ENCODE data around the gene TRRAP.

Gene TRRAP

DNA sequence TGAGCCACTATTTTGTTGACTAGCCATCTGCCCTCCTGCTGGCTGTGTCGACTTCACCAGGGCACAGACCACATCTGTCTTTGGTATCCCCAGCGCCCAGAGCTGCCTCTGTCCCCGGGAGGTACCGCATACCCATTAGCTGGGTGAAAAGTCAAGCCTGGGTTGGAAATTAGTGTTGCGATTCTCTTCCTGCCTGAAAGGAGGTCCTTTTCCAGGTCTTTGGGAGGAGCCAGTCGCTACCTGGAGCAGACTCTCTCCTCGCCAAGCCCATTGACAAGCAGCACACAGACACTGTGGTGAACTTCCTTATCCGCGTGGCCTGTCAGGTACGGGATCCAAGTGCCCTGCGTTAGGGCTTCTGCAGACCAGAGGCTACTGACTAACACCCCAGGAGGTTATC is 79.4 kb downstream of the TRRAP start:
- Mint-ChIP-seq H3K36me3 (ENCODE audit: low read depth) (peaks cover 100% of the 10 kb centered on the region), H3K4me3 (no peak overlapping the region), H3K4me1 (ENCODE audit: low read depth) (no peaks in the 10 kb centered on the region), H3K9me3 (no peaks in the 10 kb centered on the region), H3K27ac (no peak overlapping the region), H3K27me3 (no peaks in the 10 kb centered on the region)
- intact Hi-C loops (cut with micrococcal nuclease): no loop called here

GRCh38 chr7:98958968-98959367 is 80.6 kb downstream of the TRRAP start:
- Mint-ChIP-seq H3K36me3 (ENCODE audit: low read depth) (peaks cover 99% of the 10 kb centered on the region), H3K27ac (no peak overlapping the region)
- intact Hi-C loops (cut with micrococcal nuclease): no loop called here

DNA sequence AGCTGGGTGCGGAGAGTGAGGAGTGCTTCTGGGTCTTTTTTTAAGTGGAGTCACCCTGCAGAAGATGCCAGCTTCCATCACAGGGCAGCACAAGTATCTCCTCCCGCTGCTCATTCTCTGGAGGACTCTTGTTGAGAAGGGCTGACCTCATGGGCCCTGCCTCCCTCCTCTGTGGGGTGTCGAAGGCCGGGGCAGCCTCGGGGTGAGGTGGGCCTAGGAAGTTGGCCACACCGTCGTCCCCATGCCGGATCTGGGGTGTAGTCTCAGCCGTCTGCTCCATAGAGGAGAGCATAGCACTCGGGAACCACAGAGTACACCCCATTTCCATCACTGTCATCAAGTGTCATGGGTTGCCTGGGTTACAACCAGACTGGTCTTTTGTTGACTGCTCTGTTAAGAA is 85.0 kb downstream of the TRRAP start:
- H3K27ac Mint-ChIP-seq: no peak overlapping the region
- intact Hi-C loops (cut with micrococcal nuclease): no loop called here
- no peaks in the 10 kb centered on the region for H3K4me1 Mint-ChIP-seq (ENCODE audit: low read depth)
- no peaks in the 10 kb centered on the region for H3K9me3 Mint-ChIP-seq
- no peaks in the 10 kb centered on the region for H3K27me3 Mint-ChIP-seq
- no peak overlapping the region for H3K4me3 Mint-ChIP-seq
- peaks cover 99% of the 10 kb centered on the region for H3K36me3 Mint-ChIP-seq (ENCODE audit: low read depth)

More at GRCh38 chr7:98958968-98959367, 80.6 kb downstream of the TRRAP start:
- Mint-ChIP-seq H3K9me3 (no peaks in the 10 kb centered on the region), H3K4me1 (ENCODE audit: low read depth) (no peaks in the 10 kb centered on the region), H3K4me3 (no peak overlapping the region), H3K27me3 (no peaks in the 10 kb centered on the region)

DNA sequence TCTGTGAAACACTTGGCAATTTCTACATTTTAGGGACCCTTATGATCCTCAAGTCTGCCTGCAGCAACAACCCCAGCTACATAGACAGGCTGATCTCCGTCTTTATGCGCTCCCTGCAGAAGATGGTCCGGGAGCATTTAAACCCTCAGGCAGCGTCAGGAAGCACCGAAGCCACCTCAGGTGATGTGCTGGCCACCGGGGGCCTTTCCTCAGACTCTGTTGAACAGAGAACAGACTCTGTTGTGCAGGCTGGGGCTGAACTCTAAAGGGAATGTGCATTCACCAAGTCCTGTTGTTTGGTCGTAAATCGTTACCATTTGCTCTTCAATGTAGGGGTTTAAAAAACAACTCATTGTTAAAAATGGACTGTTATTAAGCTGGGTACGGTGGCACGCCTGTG is 86.3 kb downstream of the TRRAP start:
- H3K9me3 Mint-ChIP-seq: no peaks in the 10 kb centered on the region
- H3K27ac Mint-ChIP-seq: no peak overlapping the region
- no peaks in the 10 kb centered on the region for H3K27me3 Mint-ChIP-seq
- no peak overlapping the region for H3K4me3 Mint-ChIP-seq
- intact Hi-C loops (cut with micrococcal nuclease): no loop called here
- no peaks in the 10 kb centered on the region for H3K4me1 Mint-ChIP-seq (ENCODE audit: low read depth)
- H3K36me3 Mint-ChIP-seq (ENCODE audit: low read depth): peaks cover 99% of the 10 kb centered on the region

GRCh38 chr7:98968621-98969020 is 90.3 kb downstream of the TRRAP start:
- no peak overlapping the region for H3K27ac Mint-ChIP-seq
- H3K9me3 Mint-ChIP-seq: no peaks in the 10 kb centered on the region
- intact Hi-C loops (cut with micrococcal nuclease): no loop called here
- H3K27me3 Mint-ChIP-seq: no peaks in the 10 kb centered on the region
- H3K36me3 Mint-ChIP-seq (ENCODE audit: low read depth): peaks cover 99% of the 10 kb centered on the region
- no peak overlapping the region for H3K4me3 Mint-ChIP-seq
- no peaks in the 10 kb centered on the region for H3K4me1 Mint-ChIP-seq (ENCODE audit: low read depth)

DNA sequence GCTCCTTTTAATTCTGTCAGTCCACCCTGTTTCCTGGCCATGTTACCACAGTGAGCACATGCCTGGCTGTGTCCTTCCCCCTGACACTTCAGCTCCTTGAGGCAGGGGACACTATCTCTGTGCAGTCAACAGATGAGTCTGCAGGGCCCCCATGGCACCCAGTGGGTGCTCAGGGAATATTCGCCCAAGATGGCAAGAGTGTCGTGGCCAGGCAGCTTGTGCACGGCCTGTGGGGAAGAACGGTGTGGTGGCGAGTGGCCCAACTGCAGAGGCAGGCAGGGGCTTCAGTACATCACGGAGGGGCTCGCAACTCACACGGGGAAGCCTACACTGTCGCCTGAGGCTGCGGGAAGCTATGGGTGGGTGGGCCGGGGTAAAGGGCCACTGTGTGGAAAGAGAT is 91.1 kb downstream of the TRRAP start:
- Mint-ChIP-seq H3K4me1 (ENCODE audit: low read depth) (no peaks in the 10 kb centered on the region), H3K27me3 (no peaks in the 10 kb centered on the region), H3K4me3 (no peak overlapping the region), H3K36me3 (ENCODE audit: low read depth) (peaks cover 100% of the 10 kb centered on the region), H3K27ac (no peak overlapping the region), H3K9me3 (no peaks in the 10 kb centered on the region)
- intact Hi-C loops (cut with micrococcal nuclease): no loop called here

DNA sequence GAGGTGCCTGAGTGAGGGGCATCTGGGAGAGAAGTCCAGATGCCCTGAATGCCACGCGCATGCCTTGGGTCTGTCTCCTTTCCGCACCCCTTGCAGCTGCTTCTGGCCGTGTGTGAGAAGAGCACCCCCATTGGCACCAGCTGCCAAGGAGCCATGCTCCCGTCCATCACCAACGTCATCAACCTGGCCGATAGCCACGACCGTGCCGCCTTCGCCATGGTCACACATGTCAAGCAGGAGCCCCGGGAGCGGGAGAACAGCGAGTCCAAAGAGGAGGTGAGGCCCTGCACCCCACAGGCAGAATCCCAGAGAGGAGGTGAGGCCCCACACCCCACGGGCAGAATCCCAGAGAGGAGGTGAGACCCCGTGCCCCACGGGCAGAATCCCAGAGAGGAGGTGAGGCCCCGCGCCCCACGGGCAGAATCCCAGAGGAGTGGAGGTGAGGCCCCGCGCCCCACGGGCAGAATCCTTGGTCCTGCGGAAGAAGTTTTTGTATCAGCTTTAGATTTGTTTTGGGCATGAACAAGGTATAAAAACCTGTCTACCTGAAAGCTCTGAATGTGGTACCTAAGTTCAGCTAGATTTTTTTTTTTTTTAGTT is 91.8 kb downstream of the TRRAP start:
- intact Hi-C loops (cut with micrococcal nuclease): no loop called here
- Mint-ChIP-seq H3K4me3 (no peak overlapping the region), H3K36me3 (ENCODE audit: low read depth) (peaks cover 100% of the 10 kb centered on the region), H3K27ac (no peak overlapping the region), H3K9me3 (no peaks in the 10 kb centered on the region), H3K27me3 (no peaks in the 10 kb centered on the region), H3K4me1 (ENCODE audit: low read depth) (no peaks in the 10 kb centered on the region)

GRCh38 chr7:98970805-98971204 is 92.5 kb downstream of the TRRAP start:
- Mint-ChIP-seq H3K36me3 (ENCODE audit: low read depth) (peaks cover 100% of the 10 kb centered on the region), H3K27ac (no peak overlapping the region), H3K9me3 (no peaks in the 10 kb centered on the region), H3K4me3 (no peak overlapping the region), H3K4me1 (ENCODE audit: low read depth) (no peaks in the 10 kb centered on the region), H3K27me3 (no peaks in the 10 kb centered on the region)
- intact Hi-C loops (cut with micrococcal nuclease): no loop called here

DNA sequence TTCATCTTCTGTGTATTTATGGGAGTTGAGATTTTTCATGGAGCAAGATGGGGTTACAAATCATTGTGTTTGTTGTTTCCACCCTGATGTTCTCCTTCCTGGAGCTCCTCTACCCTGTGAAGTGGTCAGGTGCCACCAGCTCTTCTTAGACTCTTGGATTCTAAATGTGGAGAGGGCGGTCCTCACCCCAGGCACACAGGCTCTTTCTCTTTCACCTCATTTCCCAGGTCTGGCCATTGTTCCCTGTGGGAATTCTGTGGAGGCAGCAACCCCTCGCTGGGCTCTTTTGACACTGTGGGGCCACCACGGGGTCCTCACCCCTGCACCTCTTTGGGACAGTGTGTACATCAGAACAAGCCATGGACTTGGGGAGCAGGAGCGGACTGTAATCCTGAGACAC is 95.9 kb downstream of the TRRAP start:
- no peaks in the 10 kb centered on the region for H3K9me3 Mint-ChIP-seq
- H3K4me3 Mint-ChIP-seq: no peak overlapping the region
- no peak overlapping the region for H3K27ac Mint-ChIP-seq
- no peaks in the 10 kb centered on the region for H3K27me3 Mint-ChIP-seq
- intact Hi-C loops (cut with micrococcal nuclease): no loop called here
- peaks cover 100% of the 10 kb centered on the region for H3K36me3 Mint-ChIP-seq (ENCODE audit: low read depth)
- no peaks in the 10 kb centered on the region for H3K4me1 Mint-ChIP-seq (ENCODE audit: low read depth)

GRCh38 chr7:98974906-98975816 is 96.8 kb downstream of the TRRAP start:
- H3K27me3 Mint-ChIP-seq: no peaks in the 10 kb centered on the region
- no peaks in the 10 kb centered on the region for H3K4me1 Mint-ChIP-seq (ENCODE audit: low read depth)
- peaks cover 100% of the 10 kb centered on the region for H3K36me3 Mint-ChIP-seq (ENCODE audit: low read depth)
- no peak overlapping the region for H3K27ac Mint-ChIP-seq
- H3K9me3 Mint-ChIP-seq: no peaks in the 10 kb centered on the region
- H3K4me3 Mint-ChIP-seq: no peak overlapping the region
- intact Hi-C loops (cut with micrococcal nuclease): no loop called here

- peaks cover 100% of the 10 kb centered on the region for H3K36me3 Mint-ChIP-seq (ENCODE audit: low read depth)
- no peaks in the 10 kb centered on the region for H3K9me3 Mint-ChIP-seq
- no peaks in the 10 kb centered on the region for H3K27me3 Mint-ChIP-seq
- no peak overlapping the region for H3K27ac Mint-ChIP-seq
- H3K4me1 Mint-ChIP-seq (ENCODE audit: low read depth): no peaks in the 10 kb centered on the region
- intact Hi-C loops (cut with micrococcal nuclease): no loop called here
- no peak overlapping the region for H3K4me3 Mint-ChIP-seq
Measured at GRCh38 chr7:98976396-98977185, 98.3 kb downstream of the TRRAP start.

DNA sequence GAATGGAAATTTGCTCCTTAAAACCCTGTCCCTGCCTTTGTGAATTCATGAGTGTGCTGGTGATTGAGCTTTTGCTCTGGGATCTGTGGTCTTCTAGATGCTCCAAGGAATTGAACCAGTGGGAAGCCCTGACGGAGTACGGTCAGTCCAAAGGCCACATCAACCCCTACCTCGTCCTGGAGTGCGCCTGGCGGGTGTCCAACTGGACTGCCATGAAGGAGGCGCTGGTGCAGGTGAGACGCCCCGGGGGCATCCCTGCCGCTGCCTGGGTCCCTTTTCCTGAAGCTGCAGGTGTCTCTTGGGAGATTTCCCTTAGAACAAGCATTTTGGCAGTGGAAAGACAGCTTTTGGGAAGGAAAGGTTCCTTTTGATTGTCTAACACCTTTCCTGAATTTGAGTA is 100.3 kb downstream of the TRRAP start:
- Mint-ChIP-seq H3K9me3 (no peaks in the 10 kb centered on the region), H3K36me3 (ENCODE audit: low read depth) (peaks cover 100% of the 10 kb centered on the region), H3K4me3 (no peak overlapping the region), H3K27ac (no peak overlapping the region), H3K27me3 (no peaks in the 10 kb centered on the region), H3K4me1 (ENCODE audit: low read depth) (no peaks in the 10 kb centered on the region)
- intact Hi-C loops (cut with micrococcal nuclease): no loop called here

GRCh38 chr7:98981701-98982100 is 103.4 kb downstream of the TRRAP start:
- Mint-ChIP-seq H3K4me1 (ENCODE audit: low read depth) (no peaks in the 10 kb centered on the region), H3K27ac (no peak overlapping the region), H3K9me3 (peaks cover 10% of the 10 kb centered on the region), H3K27me3 (no peaks in the 10 kb centered on the region), H3K4me3 (no peak overlapping the region), H3K36me3 (ENCODE audit: low read depth) (peaks cover 100% of the 10 kb centered on the region)
- intact Hi-C loops (cut with micrococcal nuclease): no loop called here

- Mint-ChIP-seq H3K27ac (no peak overlapping the region), H3K9me3 (peaks cover 10% of the 10 kb centered on the region), H3K4me1 (ENCODE audit: low read depth) (no peaks in the 10 kb centered on the region), H3K27me3 (no peaks in the 10 kb centered on the region), H3K4me3 (no peak overlapping the region), H3K36me3 (ENCODE audit: low read depth) (peaks cover 100% of the 10 kb centered on the region)
- intact Hi-C loops (cut with micrococcal nuclease): no loop called here
Measured at GRCh38 chr7:98982686-98983085, 104.4 kb downstream of the TRRAP start.
